ENCODE results near the gene TEX11.

TEX11 gene

GRCh38 chrX:70508296-70508911 is 400.1 kb downstream of the TEX11 start:
- no peak for DNase-seq (ENCODE audit: extremely low spot score)
- CTCF ChIA-PET = no interaction called here
- no peak for TF ChIP-seq CTCF (IDR thresholded peaks at IDR 0.05; ENCODE audit: control extremely low read depth, extremely low read depth, low read depth, missing control alignments)
- POLR2A ChIA-PET = no interaction called here

GRCh38 chrX:70505451-70505841 is 403.1 kb downstream of the TEX11 start:
- ChIA-PET POLR2A (no interaction called here), CTCF (interaction anchor here (1.3 kb wide), 1 partner anchor 18 kb away, joined by 4 read pairs; no protein-coding TSS in a partner anchor)
- TF ChIP-seq CTCF (IDR thresholded peaks at IDR 0.05; ENCODE audit: control extremely low read depth, extremely low read depth, low read depth, missing control alignments) = no peak
- DNase-seq (ENCODE audit: extremely low spot score) = no peak

- POLR2A ChIA-PET = no interaction called here
- no peak for TF ChIP-seq CTCF (IDR thresholded peaks at IDR 0.05; ENCODE audit: control extremely low read depth, extremely low read depth, low read depth, missing control alignments)
- CTCF ChIA-PET = interaction anchor here (1.3 kb wide), 1 partner anchor 19 kb away, joined by 4 read pairs; no protein-coding TSS in a partner anchor
- DNase-seq (ENCODE audit: extremely low spot score) = peak; percentile 12
These were observed 403.6 kb downstream of the TEX11 start for GRCh38 chrX:70504772-70505450.

- DNase-seq (ENCODE audit: extremely low spot score) = no peak
- CTCF ChIA-PET = no interaction called here
- no peak for TF ChIP-seq CTCF (IDR thresholded peaks at IDR 0.05; ENCODE audit: control extremely low read depth, extremely low read depth, low read depth, missing control alignments)
- POLR2A ChIA-PET = no interaction called here
These were observed 407.7 kb downstream of the TEX11 start for GRCh38 chrX:70500826-70501225.

GRCh38 chrX:70498129-70498528 is 410.4 kb downstream of the TEX11 start:
- no peak for TF ChIP-seq CTCF (IDR thresholded peaks at IDR 0.05; ENCODE audit: control extremely low read depth, extremely low read depth, low read depth, missing control alignments)
- POLR2A ChIA-PET = no interaction called here
- DNase-seq (ENCODE audit: extremely low spot score) = no peak
- CTCF ChIA-PET = no interaction called here

- CTCF ChIA-PET = no interaction called here
- POLR2A ChIA-PET = no interaction called here
- no peak for TF ChIP-seq CTCF (IDR thresholded peaks at IDR 0.05; ENCODE audit: control extremely low read depth, extremely low read depth, low read depth, missing control alignments)
- no peak for DNase-seq (ENCODE audit: extremely low spot score)
These were observed 411.5 kb downstream of the TEX11 start for GRCh38 chrX:70497026-70497425.

Data from GM10248 (cell line).